Caco-2 (cell line): ENCODE data around the gene HMCN2. TPM values are rescaled to one million over a fixed set of nuclear protein-coding genes. Genes with fewer than 3 reads are reported as not detected.

Experiments used
- BruUV-seq: library from RNA; stranded (reverse); fragments of 400-500 nt; replicated peaks from 2 replicates; lab custom pipeline; 2021; lab: Mats Ljungman, UMichigan
- CTCF ChIA-PET: fragments of 300-600 bp; sonication (Branson Sonifier 250); formaldehyde crosslinking; loops from one replicate; lab custom pipeline; 2022; ENCODE audit warnings: antibody characterized with exemption; lab: Charles Lee
- POLR2A ChIA-PET: fragments of 300-600 bp; sonication (Branson Sonifier 250); formaldehyde crosslinking; loops from one replicate; lab custom pipeline; 2022; ENCODE audit warnings: antibody characterized with exemption; lab: Charles Lee
- DNase-seq, 2 experiments: peaks; one replicate each; pipeline versions ENCODE4 v3.0.0 to v3.0.0-alpha.2; 2020 to 2022
- H3K27me3 ChIP-seq: replicated peaks from 2 replicates; pipeline ENCODE4 v1.6.0; 2011; ENCODE audit warnings: low read length; ENCODE audit not compliant: control insufficient read depth, insufficient read depth
- H3K36me3 ChIP-seq: 2 replicates; pipeline ENCODE4 v1.5.1; 2011; ENCODE audit warnings: low read length; ENCODE audit not compliant: control insufficient read depth, insufficient read depth
- H3K4me1 ChIP-seq: fragments of 250-450 bp; sonication (Bioruptor Pico); 2 replicates; pipeline ENCODE4 v1.5.1; 2020; ENCODE audit warnings: mild to moderate bottlenecking
- H3K4me3 ChIP-seq: 2 replicates; pipeline ENCODE4 v1.5.1; 2011; ENCODE audit warnings: low read depth, mild to moderate bottlenecking, control low read depth, low read length
- H3K9me3 ChIP-seq: fragments of 250-450 bp; sonication (Bioruptor Pico); 2 replicates; pipeline ENCODE4 v1.5.1; 2020; ENCODE audit warnings: mild to moderate bottlenecking, moderate library complexity
- H3K27ac Mint-ChIP-seq: one replicate; pipeline ENCODE4 v1.8.0; 2022; ENCODE audit warnings: mixed read lengths; ENCODE audit not compliant: unreplicated experiment
- H3K27me3 Mint-ChIP-seq: one replicate; pipeline ENCODE4 v1.8.0; 2022; ENCODE audit warnings: mixed read lengths; ENCODE audit not compliant: insufficient read depth, unreplicated experiment
- H3K36me3 Mint-ChIP-seq: one replicate; pipeline ENCODE4 v1.8.0; 2022; ENCODE audit warnings: mild to moderate bottlenecking, mixed read lengths; ENCODE audit not compliant: insufficient read depth, unreplicated experiment
- H3K4me1 Mint-ChIP-seq: one replicate; pipeline ENCODE4 v1.8.0; 2022; ENCODE audit warnings: low read depth, mixed read lengths; ENCODE audit not compliant: unreplicated experiment
- H3K4me3 Mint-ChIP-seq: one replicate; pipeline ENCODE4 v1.8.0; 2022; ENCODE audit warnings: mild to moderate bottlenecking, moderate library complexity, mixed read lengths; ENCODE audit not compliant: unreplicated experiment
- H3K9me3 Mint-ChIP-seq: one replicate; pipeline ENCODE4 v1.8.0; 2022; ENCODE audit warnings: mixed read lengths; ENCODE audit not compliant: unreplicated experiment
- CTCF ChIP-seq, 2 experiments: fragments of 200-600 bp in 1 of 2; IDR thresholded peaks; 1 replicate in 1 of 2; 2 replicates in 1 of 2; pipeline versions ENCODE4 v1.5.1 to v1.8.0; 2011 to 2022; ENCODE audit warnings: antibody characterized with exemption in 1 of 2, control low read depth in 1 of 2, inconsistent platforms in 1 of 2, low read depth in 1 of 2, low read length in 1 of 2, mild to moderate bottlenecking in 1 of 2, moderate library complexity in 1 of 2; ENCODE audit not compliant: insufficient read depth in 1 of 2, severe bottlenecking in 1 of 2, unreplicated experiment in 1 of 2
- intact Hi-C: fragments of 100-400 bp; cut with micrococcal nuclease; formaldehyde crosslinking; loops from one replicate; pipeline ENCODE4 v1.10.0; 2022; ENCODE audit not compliant: unreplicated experiment
- total RNA-seq: library from RNA; stranded (reverse); gene quantifications from 2 replicates; pipeline ENCODE4 v1.2.3, GENCODE V29; 2022

The HMCN2 gene
- total RNA-seq, 1 experiment from 2014 or later: 0.41 TPM

DNA sequence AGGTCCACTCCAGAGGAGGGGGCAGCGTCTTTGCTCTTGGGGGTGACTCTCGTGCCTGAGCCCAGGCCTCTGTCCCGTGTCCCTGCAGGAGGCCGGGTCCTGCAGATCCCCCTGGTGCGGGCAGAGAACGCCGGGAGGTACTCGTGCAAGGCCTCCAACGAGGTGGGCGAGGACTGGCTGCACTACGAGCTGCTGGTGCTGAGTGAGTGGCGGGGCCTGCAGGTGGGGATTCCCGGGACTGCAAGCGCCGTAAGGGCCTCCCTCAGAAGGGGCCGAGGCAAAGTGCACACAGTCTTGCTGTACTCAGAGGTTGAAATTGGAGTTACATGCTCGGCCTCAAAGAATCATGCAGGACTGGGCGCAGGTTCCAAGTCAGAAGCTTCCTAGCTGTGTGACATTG, 116.5 kb downstream of the HMCN2 start:
- Histone ChIP-seq H3K9me3 (no peaks in the 10 kb centered on the region), H3K36me3 (no peaks in the 10 kb centered on the region), H3K4me1 (no peaks in the 10 kb centered on the region), H3K27me3 (no peaks in the 10 kb centered on the region), H3K4me3 (no peak overlapping the region)
- no peaks in the 10 kb centered on the region for H3K36me3 Mint-ChIP-seq
- ChIA-PET POLR2A (no interaction called here), CTCF (no interaction called here)
- BruUV-seq: no TSS peak
- intact Hi-C loops: loop anchor here (5.0 kb wide), 1 partner anchor 70 kb away; no protein-coding TSS in a partner anchor
- no peaks in the 10 kb centered on the region for H3K4me1 Mint-ChIP-seq
- H3K9me3 Mint-ChIP-seq: no peaks in the 10 kb centered on the region
- DNase-seq: no peak
- H3K27me3 Mint-ChIP-seq: no peaks in the 10 kb centered on the region
- H3K4me3 Mint-ChIP-seq: no peak overlapping the region
- no peak for TF ChIP-seq CTCF (IDR thresholded peaks at IDR 0.05; ENCODE audit: insufficient read depth in 1 of 2, low read depth in 1 of 2, low read length in 1 of 2, severe bottlenecking in 1 of 2, unreplicated experiment in 1 of 2)
- no peak overlapping the region for H3K27ac Mint-ChIP-seq

DNA sequence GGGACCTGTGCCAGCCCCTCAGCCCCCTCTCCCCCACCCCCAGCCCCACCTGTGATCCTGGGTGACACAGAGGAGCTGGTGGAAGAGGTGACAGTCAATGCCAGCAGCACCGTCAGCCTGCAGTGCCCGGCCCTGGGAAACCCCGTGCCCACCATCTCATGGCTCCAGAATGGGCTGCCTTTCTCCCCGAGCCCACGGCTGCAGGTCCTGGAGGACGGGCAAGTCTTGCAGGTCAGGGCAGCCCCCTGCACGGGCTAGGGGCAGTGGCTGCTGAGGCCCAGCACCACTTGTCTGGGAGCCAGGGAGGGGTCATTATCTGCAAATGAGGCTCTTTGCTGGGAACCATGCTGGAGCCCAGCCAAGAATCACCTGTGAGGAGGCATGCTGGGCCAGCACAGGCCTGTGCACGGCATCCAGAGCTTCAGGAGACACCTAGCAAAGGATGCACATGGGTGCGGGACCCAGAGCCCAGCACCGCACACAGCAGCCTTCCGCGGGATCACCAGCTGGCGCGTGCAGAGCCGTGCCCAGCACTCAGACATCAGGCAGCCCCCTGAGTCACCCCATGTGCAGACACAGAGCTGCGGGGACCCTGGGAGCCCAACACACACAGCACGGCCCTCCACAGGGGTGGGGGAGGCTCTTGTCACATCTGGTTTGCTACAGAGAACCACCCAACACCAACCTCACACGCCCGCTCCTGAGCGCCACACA, 117.2 kb downstream of the HMCN2 start:
- no TSS peak for BruUV-seq
- Mint-ChIP-seq H3K9me3 (no peaks in the 10 kb centered on the region), H3K4me3 (no peak overlapping the region), H3K27me3 (no peaks in the 10 kb centered on the region), H3K27ac (no peak overlapping the region), H3K36me3 (no peaks in the 10 kb centered on the region), H3K4me1 (no peaks in the 10 kb centered on the region)
- DNase-seq: no peak
- no peaks in the 10 kb centered on the region for H3K9me3 ChIP-seq
- CTCF ChIA-PET: no interaction called here
- H3K27me3 ChIP-seq: no peaks in the 10 kb centered on the region
- TF ChIP-seq CTCF (IDR thresholded peaks at IDR 0.05; ENCODE audit: insufficient read depth in 1 of 2, low read depth in 1 of 2, low read length in 1 of 2, severe bottlenecking in 1 of 2, unreplicated experiment in 1 of 2): no peak
- POLR2A ChIA-PET: no interaction called here
- H3K36me3 ChIP-seq: no peaks in the 10 kb centered on the region
- intact Hi-C loops: loop anchor here (5.0 kb wide), 1 partner anchor 70 kb away; no protein-coding TSS in a partner anchor
- H3K4me1 ChIP-seq: no peaks in the 10 kb centered on the region
- H3K4me3 ChIP-seq: no peak overlapping the region

GRCh38 chr9:130383350-130383715, 117.8 kb downstream of the HMCN2 start:
- ChIA-PET POLR2A (no interaction called here), CTCF (no interaction called here)
- Histone ChIP-seq H3K4me1 (no peaks in the 10 kb centered on the region), H3K36me3 (no peaks in the 10 kb centered on the region), H3K4me3 (no peak overlapping the region), H3K9me3 (no peaks in the 10 kb centered on the region), H3K27me3 (no peaks in the 10 kb centered on the region)
- Mint-ChIP-seq H3K4me3 (no peak overlapping the region), H3K36me3 (no peaks in the 10 kb centered on the region), H3K9me3 (no peaks in the 10 kb centered on the region), H3K27me3 (no peaks in the 10 kb centered on the region), H3K27ac (no peak overlapping the region), H3K4me1 (no peaks in the 10 kb centered on the region)
- no peak for TF ChIP-seq CTCF (IDR thresholded peaks at IDR 0.05; ENCODE audit: insufficient read depth in 1 of 2, low read depth in 1 of 2, low read length in 1 of 2, severe bottlenecking in 1 of 2, unreplicated experiment in 1 of 2)
- intact Hi-C loops: loop anchor here (5.0 kb wide), 1 partner anchor 69 kb away; no protein-coding TSS in a partner anchor
- no TSS peak for BruUV-seq
- no peak for DNase-seq
